ENCODE measurements around the gene SULT4A1.

Gene SULT4A1

GRCh38 chr22:43847376-43848289, 14.7 kb downstream of the SULT4A1 start:
- TF ChIP-seq, protein P1, sequence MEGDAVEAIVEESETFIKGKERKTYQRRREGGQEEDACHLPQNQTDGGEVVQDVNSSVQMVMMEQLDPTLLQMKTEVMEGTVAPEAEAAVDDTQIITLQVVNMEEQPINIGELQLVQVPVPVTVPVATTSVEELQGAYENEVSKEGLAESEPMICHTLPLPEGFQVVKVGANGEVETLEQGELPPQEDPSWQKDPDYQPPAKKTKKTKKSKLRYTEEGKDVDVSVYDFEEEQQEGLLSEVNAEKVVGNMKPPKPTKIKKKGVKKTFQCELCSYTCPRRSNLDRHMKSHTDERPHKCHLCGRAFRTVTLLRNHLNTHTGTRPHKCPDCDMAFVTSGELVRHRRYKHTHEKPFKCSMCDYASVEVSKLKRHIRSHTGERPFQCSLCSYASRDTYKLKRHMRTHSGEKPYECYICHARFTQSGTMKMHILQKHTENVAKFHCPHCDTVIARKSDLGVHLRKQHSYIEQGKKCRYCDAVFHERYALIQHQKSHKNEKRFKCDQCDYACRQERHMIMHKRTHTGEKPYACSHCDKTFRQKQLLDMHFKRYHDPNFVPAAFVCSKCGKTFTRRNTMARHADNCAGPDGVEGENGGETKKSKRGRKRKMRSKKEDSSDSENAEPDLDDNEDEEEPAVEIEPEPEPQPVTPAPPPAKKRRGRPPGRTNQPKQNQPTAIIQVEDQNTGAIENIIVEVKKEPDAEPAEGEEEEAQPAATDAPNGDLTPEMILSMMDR (IDR thresholded peaks at IDR 0.05; ENCODE audit: low read depth, low read length, missing control alignments): no peak
- in situ Hi-C loops (cut with HindIII; ENCODE audit: low sequenced_read_pairs): loop anchor here (5.0 kb wide), 1 partner anchor 40 kb away; no protein-coding TSS in a partner anchor
- no peak for DNase-seq (ENCODE audit: low read depth)

GRCh38 chr22:43846966-43847365, 15.3 kb downstream of the SULT4A1 start:
- in situ Hi-C loops (cut with HindIII; ENCODE audit: low sequenced_read_pairs): loop anchor here (5.0 kb wide), 1 partner anchor 40 kb away; no protein-coding TSS in a partner anchor
- no peak overlapping the region for H3K4me3 ChIP-seq (ENCODE audit: low read depth, low read length)
- DNase-seq (ENCODE audit: low read depth): no peak
- TF ChIP-seq, protein P1 (IDR thresholded peaks at IDR 0.05; ENCODE audit: low read depth, low read length, missing control alignments): no peak

More at GRCh38 chr22:43847376-43848289, 14.7 kb downstream of the SULT4A1 start:
- no peak overlapping the region for H3K4me3 ChIP-seq (ENCODE audit: low read depth, low read length)

DNA sequence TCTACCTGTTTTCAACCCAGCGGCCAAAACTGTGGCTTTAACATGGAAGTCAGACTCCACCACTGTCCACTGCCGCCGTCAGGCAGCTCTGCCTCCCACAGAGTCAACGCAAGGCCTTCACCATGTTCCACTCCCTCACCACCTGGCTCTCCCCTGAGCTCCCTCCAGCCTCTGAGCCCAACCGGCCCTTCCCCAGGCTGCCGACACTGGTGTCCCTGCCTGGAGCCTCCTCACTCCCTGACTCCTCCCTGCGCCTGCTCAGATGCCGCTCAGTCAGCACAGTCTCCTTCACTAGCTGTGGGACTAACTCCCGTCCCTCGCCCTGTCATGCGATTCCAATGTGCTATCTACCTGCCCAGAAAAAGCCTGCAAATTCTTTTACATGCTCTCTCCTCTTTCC, 16.3 kb downstream of the SULT4A1 start:
- in situ Hi-C loops (cut with HindIII; ENCODE audit: low sequenced_read_pairs): loop anchor here (5.0 kb wide), 1 partner anchor 41 kb away; no protein-coding TSS in a partner anchor
- TF ChIP-seq, protein P1 (IDR thresholded peaks at IDR 0.05; ENCODE audit: low read depth, low read length, missing control alignments): no peak
- H3K4me3 ChIP-seq (ENCODE audit: low read depth, low read length): no peak overlapping the region
- DNase-seq (ENCODE audit: low read depth): no peak

DNA sequence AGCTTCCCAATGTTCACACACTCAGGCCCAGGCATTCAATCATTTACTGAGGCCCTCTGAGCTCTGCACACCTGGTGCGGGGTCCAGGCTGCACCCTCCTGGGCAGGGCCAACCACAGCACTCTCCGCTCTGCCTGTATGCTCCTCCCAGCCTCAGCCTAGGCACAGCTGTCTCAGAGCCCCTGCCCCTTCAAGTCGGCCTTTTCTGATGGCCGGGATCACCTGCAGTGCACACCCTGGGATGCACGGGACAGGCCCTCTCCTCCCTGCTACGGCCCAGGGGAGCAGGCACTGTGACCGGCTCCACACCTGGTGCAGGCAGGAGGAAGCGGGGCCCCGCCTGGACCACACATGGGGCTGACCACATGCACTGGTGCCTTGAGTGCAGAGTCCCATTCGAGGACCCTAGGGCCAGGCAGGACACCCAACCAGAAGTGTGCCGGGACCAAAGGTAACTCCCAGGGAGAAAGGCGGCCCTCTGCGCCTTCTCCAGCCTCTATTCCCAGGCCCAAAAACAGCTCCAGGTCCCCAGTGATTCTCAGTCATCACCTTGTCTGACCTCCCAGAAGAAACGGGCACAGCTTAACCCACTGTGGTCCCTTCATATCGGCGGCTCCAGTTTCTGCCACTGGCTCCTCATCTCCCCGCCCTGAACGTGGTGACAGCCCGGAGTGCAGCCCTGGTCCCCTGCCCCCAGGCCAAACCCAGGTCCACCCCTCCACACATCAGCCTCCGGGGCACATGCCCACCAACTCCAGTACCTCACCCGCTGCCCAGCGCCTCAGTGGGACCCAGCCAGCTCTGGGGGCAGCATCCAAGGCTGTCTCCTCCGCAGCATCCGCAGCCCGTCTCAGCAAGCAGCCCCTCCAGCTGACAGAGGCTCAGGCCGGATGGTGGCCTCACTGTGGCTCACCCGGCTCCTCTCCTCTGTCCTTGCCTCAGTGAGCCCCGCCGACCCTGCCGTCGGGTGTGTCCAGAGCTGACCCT, 17.5 kb downstream of the SULT4A1 start:
- no peak overlapping the region for H3K4me3 ChIP-seq (ENCODE audit: low read depth, low read length)
- no peak for DNase-seq (ENCODE audit: low read depth)
- TF ChIP-seq, protein P1 (IDR thresholded peaks at IDR 0.05; ENCODE audit: low read depth, low read length, missing control alignments): no peak
- in situ Hi-C loops (cut with HindIII; ENCODE audit: low sequenced_read_pairs): loop anchor here (5.0 kb wide), 1 partner anchor 42 kb away; no protein-coding TSS in a partner anchor

GRCh38 chr22:43843783-43844530, 18.4 kb downstream of the SULT4A1 start:
- H3K4me3 ChIP-seq (ENCODE audit: low read depth, low read length): no peak overlapping the region
- TF ChIP-seq, protein P1 (IDR thresholded peaks at IDR 0.05; ENCODE audit: low read depth, low read length, missing control alignments): no peak
- in situ Hi-C loops (cut with HindIII; ENCODE audit: low sequenced_read_pairs): no loop called here
- no peak for DNase-seq (ENCODE audit: low read depth)

Measured in astrocyte of the cerebellum (primary cell).